OCI-LY3 (cell line): ENCODE results near the gene DPYSL3.

ENCODE experiments used
- H2AFZ ChIP-seq: fragments of 200-600, 300-600 bp; shearing (Covaris generic); 2 replicates; pipeline ENCODE4 v1.6.0; 2014; ENCODE audit warnings: antibody characterized with exemption, low read depth, low read length
- H3K27ac ChIP-seq: fragments of 200-600, 300-600 bp; sonication (generic); 2 replicates; pipeline ENCODE4 v1.5.1; 2014; ENCODE audit warnings: mild to moderate bottlenecking, low read length, moderate library complexity, mixed read lengths
- H3K27me3 ChIP-seq: fragments of 200-600, 300-600 bp; sonication (generic); 2 replicates; pipeline ENCODE4 v1.6.1; 2014; ENCODE audit warnings: low read depth, low read length, mixed read lengths
- H3K36me3 ChIP-seq: fragments of 200-600, 300-600 bp; sonication (generic); replicated peaks from 2 replicates; pipeline ENCODE3; 2014; ENCODE audit warnings: low read depth, low read length, mixed read lengths
- H3K4me1 ChIP-seq: fragments of 300-600, 200-600 bp; sonication (generic); 2 replicates; pipeline ENCODE4 v1.6.1; 2014; ENCODE audit warnings: low read length, mixed read lengths
- H3K4me2 ChIP-seq: fragments of 200-600, 300-600 bp; sonication (generic); 2 replicates; pipeline ENCODE4 v1.6.1; 2014; ENCODE audit warnings: low read length, mixed read lengths
- H3K4me3 ChIP-seq: fragments of 300-600, 200-600 bp; sonication (generic); 2 replicates; pipeline ENCODE4 v1.5.1; 2014; ENCODE audit warnings: antibody characterized with exemption, mild to moderate bottlenecking, low read length, moderate library complexity
- H3K79me2 ChIP-seq: fragments of 300-600, 200-600 bp; shearing (Covaris generic); 2 replicates; pipeline ENCODE4 v1.6.1; 2014; ENCODE audit warnings: mild to moderate bottlenecking, low read length, mixed read lengths
- H3K9ac ChIP-seq: fragments of 300-600, 200-600 bp; shearing (Covaris generic); 2 replicates; pipeline ENCODE4 v1.6.0; 2014; ENCODE audit warnings: mild to moderate bottlenecking, low read length, moderate library complexity
- H3K9me3 ChIP-seq: fragments of 200-600, 300-600 bp; shearing (Covaris generic); 2 replicates; pipeline ENCODE4 v1.6.1; 2014; ENCODE audit warnings: low read length, mixed read lengths; ENCODE audit not compliant: insufficient read depth
- H4K20me1 ChIP-seq: fragments of 200-600, 300-600 bp; sonication (generic); 2 replicates; pipeline ENCODE4 v1.6.1; 2016; ENCODE audit warnings: low read length, mixed read lengths; ENCODE audit not compliant: insufficient read depth
- EZH2phosphoT487 ChIP-seq: fragments of 200-600 bp; shearing (Covaris generic); IDR thresholded peaks from 2 replicates; pipeline ENCODE4 v1.6.1; 2018; ENCODE audit warnings: antibody characterized with exemption, mixed run types, low read depth
- TF ChIP-seq, protein P1 (sequence below): fragments of 200-600, 300-600 bp; sonication (generic); IDR thresholded peaks from 2 replicates; pipeline ENCODE4 v1.5.1; 2014; ENCODE audit warnings: antibody characterized with exemption, low read length, low read depth

DPYSL3 gene

DNA sequence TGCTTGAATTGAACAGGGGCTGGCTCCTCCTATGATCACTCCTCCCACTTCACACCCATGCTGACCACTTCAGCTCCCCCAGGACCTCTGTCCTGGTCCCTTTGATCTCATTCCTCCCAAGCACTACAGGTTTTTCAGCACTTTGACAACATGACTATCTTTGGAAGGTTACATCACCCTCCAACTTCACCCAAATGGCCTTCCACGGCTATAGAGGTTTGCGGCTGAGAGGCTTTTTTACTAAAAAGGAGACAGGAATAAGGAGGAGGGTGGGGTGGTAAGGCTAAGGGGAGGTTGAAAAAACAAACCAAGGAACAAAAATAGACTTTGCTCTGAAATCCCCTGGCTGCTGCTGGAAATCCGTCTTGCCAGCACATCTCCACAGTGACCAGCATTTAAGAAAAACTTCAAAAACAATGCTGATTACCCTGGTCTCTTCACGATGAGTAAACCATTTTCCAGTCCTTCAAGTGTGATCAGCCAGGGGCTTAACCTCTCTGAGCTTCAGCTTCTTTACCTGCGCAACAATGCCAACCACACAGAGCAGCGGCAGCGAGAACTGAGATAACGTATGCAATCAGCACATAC is 102.7 kb downstream of the DPYSL3 start:
- H3K4me2 ChIP-seq, result no peak overlapping the region

DNA sequence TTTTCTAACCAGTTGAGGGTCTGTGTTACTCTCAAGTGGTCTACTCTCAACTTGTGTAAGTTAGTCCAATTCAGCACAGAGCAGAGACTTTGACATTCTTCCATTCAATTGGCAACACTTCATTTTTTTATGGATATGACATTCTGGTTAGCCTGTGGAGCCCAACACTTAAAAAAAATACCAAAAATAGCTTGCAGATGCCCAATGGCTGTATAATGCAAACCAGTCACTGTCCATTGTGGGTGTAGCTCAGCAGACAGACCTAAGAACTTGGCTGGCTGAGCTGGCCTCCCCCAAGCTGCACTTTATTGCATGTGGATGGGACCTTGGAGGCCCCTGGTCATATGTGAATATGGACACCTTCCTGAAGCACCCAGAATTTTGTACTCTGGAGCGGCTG is 103.2 kb downstream of the DPYSL3 start:
- Histone ChIP-seq H3K36me3 (no peaks in the 10 kb centered on the region), H3K4me1 (no peaks in the 10 kb centered on the region), H3K4me2 (no peak overlapping the region), H3K9ac (no peak overlapping the region), H2AFZ (no peak overlapping the region), H4K20me1 (no peaks in the 10 kb centered on the region), H3K27me3 (no peaks in the 10 kb centered on the region), H3K4me3 (no peak overlapping the region), H3K9me3 (no peaks in the 10 kb centered on the region), H3K27ac (no peak overlapping the region), H3K79me2 (no peaks in the 10 kb centered on the region)
- TF ChIP-seq, protein P1, sequence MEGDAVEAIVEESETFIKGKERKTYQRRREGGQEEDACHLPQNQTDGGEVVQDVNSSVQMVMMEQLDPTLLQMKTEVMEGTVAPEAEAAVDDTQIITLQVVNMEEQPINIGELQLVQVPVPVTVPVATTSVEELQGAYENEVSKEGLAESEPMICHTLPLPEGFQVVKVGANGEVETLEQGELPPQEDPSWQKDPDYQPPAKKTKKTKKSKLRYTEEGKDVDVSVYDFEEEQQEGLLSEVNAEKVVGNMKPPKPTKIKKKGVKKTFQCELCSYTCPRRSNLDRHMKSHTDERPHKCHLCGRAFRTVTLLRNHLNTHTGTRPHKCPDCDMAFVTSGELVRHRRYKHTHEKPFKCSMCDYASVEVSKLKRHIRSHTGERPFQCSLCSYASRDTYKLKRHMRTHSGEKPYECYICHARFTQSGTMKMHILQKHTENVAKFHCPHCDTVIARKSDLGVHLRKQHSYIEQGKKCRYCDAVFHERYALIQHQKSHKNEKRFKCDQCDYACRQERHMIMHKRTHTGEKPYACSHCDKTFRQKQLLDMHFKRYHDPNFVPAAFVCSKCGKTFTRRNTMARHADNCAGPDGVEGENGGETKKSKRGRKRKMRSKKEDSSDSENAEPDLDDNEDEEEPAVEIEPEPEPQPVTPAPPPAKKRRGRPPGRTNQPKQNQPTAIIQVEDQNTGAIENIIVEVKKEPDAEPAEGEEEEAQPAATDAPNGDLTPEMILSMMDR, result no peak
- TF ChIP-seq EZH2phosphoT487, result no peak

More for the DNA sequence above, 102.7 kb downstream of the DPYSL3 start:
- H3K9me3 ChIP-seq, result no peaks in the 10 kb centered on the region
- H4K20me1 ChIP-seq, result no peaks in the 10 kb centered on the region
- no peaks in the 10 kb centered on the region for H3K4me1 ChIP-seq
- TF ChIP-seq EZH2phosphoT487, result no peak
- TF ChIP-seq, protein P1, result no peak
- no peaks in the 10 kb centered on the region for H3K79me2 ChIP-seq
- no peak overlapping the region for H2AFZ ChIP-seq
- no peaks in the 10 kb centered on the region for H3K27me3 ChIP-seq
- no peak overlapping the region for H3K4me3 ChIP-seq
- H3K27ac ChIP-seq, result no peak overlapping the region
- H3K9ac ChIP-seq, result no peak overlapping the region
- no peaks in the 10 kb centered on the region for H3K36me3 ChIP-seq

- Histone ChIP-seq H3K27ac (no peak overlapping the region), H2AFZ (no peak overlapping the region), H3K9me3 (no peaks in the 10 kb centered on the region), H3K27me3 (no peaks in the 10 kb centered on the region), H3K9ac (no peak overlapping the region), H3K36me3 (no peaks in the 10 kb centered on the region), H3K4me1 (no peaks in the 10 kb centered on the region), H4K20me1 (no peaks in the 10 kb centered on the region), H3K4me3 (no peak overlapping the region), H3K4me2 (no peak overlapping the region), H3K79me2 (no peaks in the 10 kb centered on the region)
- TF ChIP-seq, protein P1, result no peak
- no peak for TF ChIP-seq EZH2phosphoT487
Observed at GRCh38 chr5:147404706-147405105, 105.2 kb downstream of the DPYSL3 start.

DNA sequence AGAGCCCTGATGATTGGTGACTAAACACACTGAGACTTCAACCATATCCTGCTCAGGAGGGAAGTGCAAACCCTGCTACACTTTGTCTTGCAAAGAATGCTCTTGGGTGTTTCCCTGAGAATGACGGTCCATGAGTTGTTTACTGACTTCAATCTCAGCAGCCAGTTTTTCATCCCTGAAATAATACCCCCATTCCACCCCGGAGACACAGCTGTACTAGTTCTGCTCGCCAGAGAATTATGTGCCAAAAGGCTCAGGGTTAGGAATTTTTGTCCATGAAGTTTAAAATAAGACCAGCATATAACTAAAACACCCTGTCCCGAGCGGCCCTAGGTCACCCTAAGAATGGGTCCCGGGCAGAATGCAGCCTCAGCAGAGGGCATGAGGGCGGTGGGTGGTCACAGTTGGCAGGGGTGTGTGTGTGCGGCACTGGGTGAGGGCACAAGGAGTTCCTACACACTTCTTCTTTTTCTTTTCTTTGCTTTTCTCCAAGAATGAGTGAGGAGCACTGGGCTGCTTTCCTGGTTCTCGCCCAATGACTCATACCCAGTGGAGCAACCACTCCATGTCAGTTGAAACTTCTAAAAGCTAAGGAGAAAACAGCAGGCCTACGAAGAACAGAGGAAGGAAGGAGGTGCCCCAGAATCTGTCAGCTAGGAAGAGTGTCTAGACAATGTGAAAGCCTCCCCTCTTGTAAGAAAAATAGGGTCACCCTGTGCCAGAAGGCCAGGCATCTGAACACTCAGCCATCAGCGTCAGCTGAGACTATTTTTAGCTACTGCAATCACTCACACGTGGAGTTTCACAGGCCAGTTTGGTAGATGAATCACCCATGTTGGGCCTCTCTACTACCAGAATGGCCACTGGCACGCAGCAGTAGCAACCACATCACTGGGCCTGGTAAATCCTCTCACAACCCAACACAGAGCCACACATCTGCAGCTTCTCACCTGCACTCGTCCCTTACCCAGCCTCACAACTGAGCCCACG is 105.9 kb downstream of the DPYSL3 start:
- H3K27ac ChIP-seq, result no peak overlapping the region
- H3K4me3 ChIP-seq, result no peak overlapping the region
- TF ChIP-seq EZH2phosphoT487, result no peak
- TF ChIP-seq, protein P1, result no peak
- no peaks in the 10 kb centered on the region for H3K9me3 ChIP-seq
- H3K36me3 ChIP-seq, result no peaks in the 10 kb centered on the region
- no peak overlapping the region for H3K4me2 ChIP-seq
- no peak overlapping the region for H2AFZ ChIP-seq
- no peaks in the 10 kb centered on the region for H3K79me2 ChIP-seq
- H3K9ac ChIP-seq, result no peak overlapping the region
- no peaks in the 10 kb centered on the region for H3K27me3 ChIP-seq
- H4K20me1 ChIP-seq, result no peaks in the 10 kb centered on the region
- no peaks in the 10 kb centered on the region for H3K4me1 ChIP-seq
